ENCODE results near the gene LDLRAD4.

Gene LDLRAD4

DNA sequence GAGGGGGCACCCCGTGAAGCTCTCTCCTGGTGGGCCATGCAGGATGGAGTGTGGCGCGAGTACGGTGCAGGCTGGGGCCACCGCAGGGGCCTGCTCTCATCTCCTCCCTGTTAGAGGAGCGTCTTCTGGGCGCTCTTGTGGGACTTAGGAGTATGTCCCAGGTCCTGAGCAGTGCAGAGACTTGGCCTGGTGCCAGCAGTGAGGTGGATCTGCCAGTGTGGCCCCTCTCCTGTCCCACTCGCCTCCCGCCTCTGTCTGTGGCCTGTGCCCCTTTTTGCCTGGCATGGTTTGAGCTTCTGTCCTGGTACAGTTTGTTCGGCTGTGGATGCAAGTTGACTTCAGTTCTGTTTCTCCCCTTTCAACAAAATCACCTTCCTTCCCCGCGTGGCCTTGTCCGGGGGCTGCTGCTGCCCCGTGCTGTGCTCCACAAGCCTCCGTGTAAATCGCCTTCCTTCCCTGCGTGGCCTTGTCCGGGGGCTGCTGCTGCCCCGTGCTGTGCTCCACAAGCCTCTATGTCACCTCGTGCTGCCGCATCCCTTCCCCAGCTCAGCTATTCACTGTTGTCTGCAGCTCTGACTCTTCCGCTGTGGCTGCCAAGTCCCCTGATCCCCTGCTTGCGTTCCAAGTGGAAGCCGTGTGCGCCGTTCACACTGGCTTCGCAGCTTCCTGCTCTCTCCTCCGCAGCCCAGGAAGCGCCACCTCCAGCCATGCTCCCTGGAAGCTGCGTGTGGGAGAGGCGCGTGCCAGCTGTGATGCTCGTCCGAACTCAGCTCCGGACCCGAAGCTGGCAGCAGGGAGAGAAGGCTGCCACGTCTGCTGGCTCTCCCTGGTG, 13.7 kb downstream of the LDLRAD4 start:
- no peak for DNase-seq

DNA sequence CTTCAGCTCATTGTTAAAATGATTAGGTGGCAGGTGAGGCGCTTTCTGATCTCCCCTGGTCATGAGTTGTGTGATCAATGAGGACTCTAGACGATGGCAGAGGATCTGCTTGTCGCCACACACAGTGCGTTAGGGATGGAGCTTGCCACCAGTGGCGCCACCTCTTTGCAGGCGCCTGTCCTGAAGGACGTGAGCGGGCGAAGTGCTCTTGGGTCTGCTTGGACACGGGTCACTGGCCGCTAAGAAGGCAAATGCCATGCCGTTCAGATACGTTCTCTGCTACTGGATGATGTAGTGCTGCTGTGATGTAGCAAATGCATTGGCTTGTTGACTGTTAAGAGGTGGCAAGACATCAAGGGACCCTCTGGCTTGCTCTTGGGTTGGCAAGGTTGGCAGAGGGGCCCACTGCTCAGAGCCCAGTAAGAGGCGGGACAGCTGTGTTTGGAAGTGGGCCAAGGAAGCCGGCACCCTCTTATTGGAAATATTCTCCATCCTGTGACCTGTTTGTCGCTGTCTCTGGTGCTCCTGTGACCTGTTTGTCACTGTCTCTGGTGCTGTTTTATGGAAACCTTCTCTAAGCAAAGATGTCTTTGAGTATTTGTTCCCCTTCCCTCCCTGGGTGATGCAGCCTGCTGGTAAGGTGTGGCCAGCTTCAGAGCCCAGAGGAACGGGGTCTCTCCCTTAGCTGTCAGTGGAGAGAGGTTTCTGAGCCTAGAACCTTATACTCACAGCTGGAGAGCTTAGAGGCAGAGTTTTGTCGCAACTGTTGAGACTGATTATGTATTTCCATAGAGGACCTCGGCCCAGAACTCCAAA, 14.6 kb downstream of the LDLRAD4 start:
- DNase-seq, result no peak

GRCh38 chr18:13233787-13234783, 15.5 kb downstream of the LDLRAD4 start:
- DNase-seq, result no peak

GRCh38 chr18:13235421-13235831, 16.9 kb downstream of the LDLRAD4 start:
- no peak for DNase-seq

GRCh38 chr18:13235981-13236380, 17.4 kb downstream of the LDLRAD4 start:
- DNase-seq, result no peak

- no peak for DNase-seq
Observed at GRCh38 chr18:13236411-13236810, 17.9 kb downstream of the LDLRAD4 start.

DNA sequence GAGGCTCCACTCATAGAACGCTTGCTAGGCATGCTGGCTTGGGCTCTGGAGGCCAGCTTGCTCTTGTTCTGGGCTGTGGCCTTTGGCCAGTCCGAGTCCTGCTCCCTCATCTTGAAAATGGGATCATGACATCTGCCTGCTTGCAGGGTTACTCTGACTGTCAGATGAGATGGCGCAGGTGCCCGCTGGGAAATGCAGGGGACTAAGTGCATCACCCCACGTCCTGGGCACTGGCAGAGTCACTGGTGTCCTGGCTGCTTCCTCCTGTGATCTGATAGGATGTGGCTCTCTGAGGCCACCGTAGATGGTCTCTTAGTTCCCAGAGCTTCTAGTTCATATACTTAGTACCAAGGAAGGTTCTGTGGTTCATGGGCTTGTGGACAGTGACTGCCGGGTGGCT, 18.5 kb downstream of the LDLRAD4 start:
- no peak for DNase-seq

DNA sequence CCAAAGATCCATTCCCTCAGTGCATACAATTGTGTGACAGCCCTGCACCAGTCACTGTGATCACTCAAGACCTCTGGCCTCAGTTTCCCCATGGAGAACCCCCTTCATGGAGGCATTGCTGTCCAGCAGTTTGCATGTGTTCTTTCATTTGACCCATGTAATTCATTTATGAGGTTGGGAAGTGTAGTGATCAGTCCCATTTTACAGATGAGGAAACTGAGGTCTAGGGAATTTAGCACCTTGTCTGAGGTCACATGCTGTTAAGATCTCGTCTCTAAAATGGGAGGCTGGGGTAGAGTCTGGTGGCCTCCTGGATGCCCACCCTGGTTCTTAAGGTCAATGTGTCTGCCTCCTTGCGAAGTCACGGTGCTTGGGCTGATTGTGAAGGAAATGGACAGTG, 19.1 kb downstream of the LDLRAD4 start:
- no peak for DNase-seq

DNA sequence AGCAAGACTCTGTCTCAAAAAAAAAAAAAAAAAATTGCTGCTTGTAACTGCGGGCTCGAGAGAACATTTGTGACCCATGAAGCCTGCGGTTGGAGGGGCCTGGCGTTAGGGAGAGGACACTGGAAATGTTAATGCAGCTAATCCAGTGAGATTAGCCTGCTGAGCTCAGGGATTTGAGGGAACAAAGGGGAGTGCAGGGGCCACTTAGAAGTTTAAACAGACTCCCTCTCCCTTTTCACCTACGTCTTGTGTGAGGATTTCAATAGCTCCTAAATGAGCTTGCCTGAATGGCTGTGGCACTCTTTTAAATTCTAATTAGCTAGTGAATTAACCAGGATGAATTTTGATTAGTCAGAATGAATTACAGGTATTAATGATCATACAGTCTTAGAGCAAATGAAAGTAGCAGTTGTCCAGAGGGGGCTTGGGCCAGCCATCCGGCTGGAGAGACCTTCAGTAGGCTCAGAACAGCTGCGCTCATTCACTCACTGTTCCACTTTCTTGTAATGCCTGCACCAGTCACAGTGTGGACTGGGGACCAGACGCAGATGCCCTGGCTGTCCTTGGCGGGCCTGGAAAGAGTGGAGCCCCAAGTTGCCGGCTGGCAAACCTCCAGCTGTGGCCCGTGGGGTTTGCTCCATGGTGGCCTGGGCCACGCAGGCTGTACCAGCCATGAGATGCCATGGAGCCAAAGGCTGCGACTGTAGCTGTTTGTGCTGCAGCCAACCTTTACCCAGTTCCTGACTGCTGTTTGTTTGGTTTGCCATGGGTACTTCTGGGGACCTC, 20.8 kb downstream of the LDLRAD4 start:
- no peak for DNase-seq

DNA sequence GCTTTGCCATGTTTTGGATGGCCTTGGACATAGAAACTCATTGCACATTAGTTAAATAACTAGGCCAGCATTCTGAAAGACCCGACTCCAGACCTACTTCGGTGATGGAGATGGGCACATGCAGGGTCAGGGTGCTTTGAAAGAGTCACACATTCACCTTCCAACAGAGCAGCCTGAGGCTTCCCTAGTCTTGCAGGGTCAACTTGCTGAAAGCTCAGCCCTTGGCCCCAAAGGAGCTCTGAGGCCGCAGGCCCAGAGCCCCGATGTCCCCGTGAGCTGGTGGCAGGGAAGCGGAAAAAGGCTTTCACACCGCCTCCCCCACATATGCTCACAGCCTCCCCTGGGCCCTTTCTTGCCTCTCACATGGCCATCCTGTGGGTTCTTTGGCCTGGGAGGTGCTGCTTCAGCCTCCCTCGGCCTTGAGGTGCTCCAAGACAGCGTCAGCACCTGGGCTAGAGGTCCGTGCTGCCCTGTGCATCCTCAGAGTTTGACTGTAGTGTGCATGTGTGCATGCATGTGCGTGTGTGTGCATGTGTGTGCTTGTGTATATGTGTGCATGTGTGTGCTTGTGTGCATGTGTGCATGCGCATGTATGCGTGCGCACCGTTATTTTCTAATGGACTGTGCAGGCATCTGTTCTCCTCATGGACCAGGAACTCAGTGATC, 21.6 kb downstream of the LDLRAD4 start:
- no peak for DNase-seq

GRCh38 chr18:13241083-13241892, 22.7 kb downstream of the LDLRAD4 start:
- DNase-seq, result no peak

GRCh38 chr18:13241893-13242175, 23.3 kb downstream of the LDLRAD4 start:
- DNase-seq, result no peak

DNA sequence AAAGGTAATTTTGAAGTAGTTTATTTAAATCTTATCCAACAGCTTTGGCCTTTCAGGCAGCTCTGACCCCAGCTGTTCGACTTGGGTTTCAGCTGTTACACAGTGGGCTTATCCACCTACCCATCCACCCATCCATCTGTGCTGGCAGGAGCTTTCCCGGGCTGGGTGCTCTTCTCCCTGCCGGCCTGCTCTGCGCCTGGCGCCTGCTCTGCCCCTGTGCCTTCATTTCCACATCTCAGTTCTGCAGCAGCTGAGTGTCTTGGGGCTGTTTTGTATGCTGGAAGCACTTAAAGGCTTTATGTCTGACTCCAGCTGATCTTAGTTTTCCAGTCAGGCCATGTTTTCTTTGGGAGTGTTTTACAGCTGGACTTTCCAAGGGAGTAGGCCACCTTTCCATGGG, 24.2 kb downstream of the LDLRAD4 start:
- DNase-seq, result no peak

- DNase-seq, result no peak
Observed at GRCh38 chr18:13243363-13243762, 24.8 kb downstream of the LDLRAD4 start.

- no peak for DNase-seq
Observed at GRCh38 chr18:13244135-13244534, 25.6 kb downstream of the LDLRAD4 start.

- no peak for DNase-seq
Observed at GRCh38 chr18:13245481-13246000, 27.0 kb downstream of the LDLRAD4 start.

GRCh38 chr18:13246121-13246520, 27.6 kb downstream of the LDLRAD4 start:
- DNase-seq, result no peak

- DNase-seq, result no peak
Observed at GRCh38 chr18:13246591-13246990, 28.0 kb downstream of the LDLRAD4 start.

DNA sequence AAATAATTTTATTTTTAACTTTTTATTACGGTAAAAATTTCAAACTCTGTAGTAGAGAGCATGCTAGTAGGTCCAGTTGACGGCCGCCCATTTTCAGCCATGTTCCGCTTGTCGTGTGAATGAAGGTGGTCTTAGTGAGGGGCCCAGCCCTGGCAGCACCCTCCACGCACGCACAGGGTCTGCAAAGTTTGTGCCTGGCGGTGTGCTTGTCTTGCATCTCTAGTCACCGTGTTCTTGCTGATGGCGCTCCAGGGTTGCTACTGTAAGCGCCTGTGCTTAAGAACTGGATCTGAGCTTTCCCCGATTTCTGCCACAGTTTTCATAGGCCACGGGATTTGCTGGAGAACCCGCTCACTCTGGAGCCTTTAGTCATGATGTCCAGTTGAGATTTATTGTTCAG, 28.9 kb downstream of the LDLRAD4 start:
- no peak for DNase-seq

DNA sequence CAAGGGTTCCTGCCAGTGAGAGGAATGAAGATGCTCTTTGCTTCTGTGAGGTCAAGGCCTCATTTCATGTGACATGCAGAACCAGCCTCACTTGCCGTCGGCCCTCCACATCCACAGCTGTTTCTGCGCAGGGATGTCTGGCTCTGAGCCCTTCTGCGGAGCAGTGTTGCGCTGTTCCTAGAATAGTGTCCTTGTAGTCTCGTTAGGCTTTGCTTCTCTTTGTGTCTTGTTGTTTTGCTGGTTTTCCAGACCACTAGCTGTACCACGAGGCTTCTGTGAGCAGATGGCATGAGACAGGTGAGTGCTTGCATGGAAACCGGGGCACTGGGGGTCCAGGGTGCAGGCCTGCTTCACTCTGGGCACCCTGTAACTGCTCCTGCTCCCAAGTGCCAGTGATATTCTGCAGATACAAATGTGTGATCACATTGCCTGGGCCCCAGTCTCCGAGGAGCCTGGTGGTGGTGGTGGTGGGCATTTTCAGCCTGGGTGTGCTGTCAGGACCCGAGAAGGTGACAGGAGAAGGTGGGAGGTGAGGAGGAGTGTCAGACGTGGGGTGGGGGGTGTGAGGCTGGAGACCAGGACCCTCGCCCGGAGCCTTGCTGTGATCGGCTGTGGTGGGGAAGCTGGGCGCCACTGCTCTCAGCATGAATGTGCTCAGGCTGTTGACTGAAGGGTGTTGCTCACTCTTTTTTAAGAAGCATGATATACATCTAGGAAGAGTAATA, 34.3 kb downstream of the LDLRAD4 start:
- no peak for DNase-seq

Data from T1000 (cell line).